HepG2 (cell line): ENCODE data around the gene ITGB5.

Experiments
- ESRRA ChIP-seq: sonication (generic); formaldehyde crosslinking; IDR thresholded peaks from 2 replicates; pipeline ENCODE4 v1.5.1; 2020; ENCODE audit warnings: mild to moderate bottlenecking, low read depth, missing genetic modification reagents
- HMG20A ChIP-seq: IDR thresholded peaks from 2 replicates; pipeline ENCODE4 v1.6.1; 2016; ENCODE audit warnings: borderline replicate concordance
- MLX ChIP-seq: IDR thresholded peaks from 2 replicates; pipeline ENCODE4 v1.6.1; 2016
- MZF1 ChIP-seq: sonication (generic); formaldehyde crosslinking; IDR thresholded peaks from 2 replicates; pipeline ENCODE4 v1.8.1; 2023; ENCODE audit warnings: mild to moderate bottlenecking, missing genetic modification reagents, borderline replicate concordance
- NR2C2 ChIP-seq: sonication (generic); formaldehyde crosslinking; IDR thresholded peaks from 2 replicates; pipeline ENCODE4 v1.4.0; 2020; ENCODE audit warnings: missing genetic modification reagents, mild to moderate bottlenecking, moderate library complexity, borderline replicate concordance
- POLR2AphosphoS5 ChIP-seq: IDR thresholded peaks from 2 replicates; pipeline ENCODE4 v1.6.1; 2012; ENCODE audit warnings: low read depth, low read length
- RAD21 ChIP-seq: fragments of 450-650 bp; formaldehyde crosslinking; IDR thresholded peaks from 2 replicates; pipeline ENCODE4 v1.5.0; 2020; ENCODE audit warnings: mild to moderate bottlenecking
- SP5 ChIP-seq: IDR thresholded peaks from 2 replicates; pipeline ENCODE4 v1.6.1; 2016; ENCODE audit warnings: low read depth, borderline replicate concordance
- TF ChIP-seq, protein P1 (sequence below): sonication (generic); formaldehyde crosslinking; IDR thresholded peaks from 2 replicates; pipeline ENCODE4 v1.5.0; 2020; ENCODE audit warnings: mild to moderate bottlenecking, missing genetic modification reagents, moderate library complexity
- TF ChIP-seq, protein P2 (sequence below): sonication (generic); formaldehyde crosslinking; IDR thresholded peaks from 2 replicates; pipeline ENCODE4 v1.4.0; 2020; ENCODE audit warnings: missing genetic modification reagents, borderline replicate concordance

DNA sequence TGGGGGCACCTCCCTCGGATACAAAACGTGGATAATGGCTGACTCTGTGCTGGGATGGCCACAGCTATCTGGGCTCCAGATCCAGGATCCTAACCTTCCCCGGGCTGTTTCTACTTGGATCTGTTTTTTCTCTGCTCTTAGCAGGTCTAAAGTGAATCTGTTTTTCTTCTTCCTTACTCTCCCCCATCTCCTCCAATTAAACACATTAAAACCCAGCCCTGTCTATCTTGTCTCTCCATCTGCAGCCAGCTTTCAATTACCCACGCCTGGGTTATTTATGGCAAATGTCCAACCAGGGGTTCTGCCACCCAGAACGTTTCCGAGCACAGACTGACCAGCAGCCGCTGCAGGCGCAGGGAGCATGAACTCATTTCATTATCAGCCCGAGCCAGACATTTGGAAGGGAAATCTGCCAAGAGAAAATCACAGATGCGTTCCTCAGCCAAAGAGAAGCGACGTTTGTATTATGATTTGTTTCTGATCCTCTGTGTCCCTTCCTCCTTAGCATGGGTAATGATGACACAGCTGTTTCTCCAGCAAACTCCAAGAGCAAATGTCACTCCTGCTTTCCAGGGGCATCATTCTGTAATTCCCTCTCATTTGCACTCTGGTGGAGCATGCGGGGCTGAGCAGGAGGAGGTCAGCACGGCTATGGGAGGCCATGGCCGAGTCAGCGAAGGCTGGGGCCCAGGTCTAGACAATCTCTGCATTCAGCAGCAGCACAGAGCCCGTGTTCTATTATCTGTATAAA lies 114.9 kb downstream of the ITGB5 start:
- TF ChIP-seq, protein P1, sequence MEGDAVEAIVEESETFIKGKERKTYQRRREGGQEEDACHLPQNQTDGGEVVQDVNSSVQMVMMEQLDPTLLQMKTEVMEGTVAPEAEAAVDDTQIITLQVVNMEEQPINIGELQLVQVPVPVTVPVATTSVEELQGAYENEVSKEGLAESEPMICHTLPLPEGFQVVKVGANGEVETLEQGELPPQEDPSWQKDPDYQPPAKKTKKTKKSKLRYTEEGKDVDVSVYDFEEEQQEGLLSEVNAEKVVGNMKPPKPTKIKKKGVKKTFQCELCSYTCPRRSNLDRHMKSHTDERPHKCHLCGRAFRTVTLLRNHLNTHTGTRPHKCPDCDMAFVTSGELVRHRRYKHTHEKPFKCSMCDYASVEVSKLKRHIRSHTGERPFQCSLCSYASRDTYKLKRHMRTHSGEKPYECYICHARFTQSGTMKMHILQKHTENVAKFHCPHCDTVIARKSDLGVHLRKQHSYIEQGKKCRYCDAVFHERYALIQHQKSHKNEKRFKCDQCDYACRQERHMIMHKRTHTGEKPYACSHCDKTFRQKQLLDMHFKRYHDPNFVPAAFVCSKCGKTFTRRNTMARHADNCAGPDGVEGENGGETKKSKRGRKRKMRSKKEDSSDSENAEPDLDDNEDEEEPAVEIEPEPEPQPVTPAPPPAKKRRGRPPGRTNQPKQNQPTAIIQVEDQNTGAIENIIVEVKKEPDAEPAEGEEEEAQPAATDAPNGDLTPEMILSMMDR (CRISPR knock-in tag) = no peak
- TF ChIP-seq ESRRA (CRISPR knock-in tag) (no peak), MLX (CRISPR knock-in tag) (no peak), POLR2AphosphoS5 (no peak), HMG20A (CRISPR knock-in tag) (no peak), NR2C2 (CRISPR knock-in tag) (no peak), RAD21 (CRISPR knock-in tag) (no peak), MZF1 (CRISPR knock-in tag) (no peak), SP5 (CRISPR knock-in tag) (no peak)
- TF ChIP-seq, protein P2, sequence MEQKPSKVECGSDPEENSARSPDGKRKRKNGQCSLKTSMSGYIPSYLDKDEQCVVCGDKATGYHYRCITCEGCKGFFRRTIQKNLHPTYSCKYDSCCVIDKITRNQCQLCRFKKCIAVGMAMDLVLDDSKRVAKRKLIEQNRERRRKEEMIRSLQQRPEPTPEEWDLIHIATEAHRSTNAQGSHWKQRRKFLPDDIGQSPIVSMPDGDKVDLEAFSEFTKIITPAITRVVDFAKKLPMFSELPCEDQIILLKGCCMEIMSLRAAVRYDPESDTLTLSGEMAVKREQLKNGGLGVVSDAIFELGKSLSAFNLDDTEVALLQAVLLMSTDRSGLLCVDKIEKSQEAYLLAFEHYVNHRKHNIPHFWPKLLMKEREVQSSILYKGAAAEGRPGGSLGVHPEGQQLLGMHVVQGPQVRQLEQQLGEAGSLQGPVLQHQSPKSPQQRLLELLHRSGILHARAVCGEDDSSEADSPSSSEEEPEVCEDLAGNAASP = no peak
